Left forelimb (tissue), 1 donor: ENCODE measurements around the gene PRR33.
A peak's percentile ranks its signal among the peaks of the same experiment; 100 is the strongest.

Experiments used
- DNase-seq: peaks from one replicate; pipeline ENCODE4 v3.0.0-alpha.2; 2018; ENCODE audit warnings: low spot score

Gene PRR33

DNA sequence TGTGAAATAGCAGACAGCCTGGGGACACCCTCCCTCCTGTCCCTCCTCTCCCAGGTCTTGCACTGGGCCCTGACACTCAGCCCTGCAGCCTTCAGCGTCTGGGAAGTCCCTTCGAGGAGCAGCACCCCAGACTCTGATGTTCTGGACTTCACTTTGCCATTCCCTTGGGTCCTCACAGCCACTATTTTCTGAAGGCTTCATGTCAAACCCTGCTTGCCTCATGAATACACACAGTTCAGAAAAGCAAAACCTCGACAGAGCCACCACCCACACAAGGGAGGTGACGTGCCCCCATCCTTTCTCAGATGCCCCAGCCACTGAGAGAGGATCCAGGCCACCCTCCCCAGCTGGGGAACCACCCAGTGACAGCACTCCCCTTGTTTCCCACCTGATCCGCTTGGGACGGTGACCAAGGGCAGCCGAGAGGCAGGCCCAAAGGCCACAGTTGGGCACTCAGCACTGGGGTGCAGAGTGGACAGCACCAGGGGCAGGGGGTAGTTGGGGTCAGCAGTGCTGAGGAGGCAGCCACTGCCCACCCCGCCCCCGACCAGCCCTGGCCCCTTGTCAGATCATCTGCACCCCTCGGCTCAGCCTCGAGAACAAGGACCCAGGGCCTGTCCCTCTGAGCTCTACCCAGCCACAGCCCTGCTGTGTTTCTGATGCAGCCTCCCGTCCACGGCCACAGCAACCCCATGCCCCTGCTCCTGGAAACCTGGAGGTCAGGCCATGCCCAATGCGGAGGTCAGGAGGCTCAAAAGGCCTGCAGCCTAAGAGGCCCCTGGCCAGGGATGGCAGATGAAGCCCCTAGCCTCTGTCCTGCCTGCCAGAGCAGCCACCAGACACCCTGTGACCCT lies 24.7 kb upstream of the PRR33 start:
- DNase-seq = no peak

DNA sequence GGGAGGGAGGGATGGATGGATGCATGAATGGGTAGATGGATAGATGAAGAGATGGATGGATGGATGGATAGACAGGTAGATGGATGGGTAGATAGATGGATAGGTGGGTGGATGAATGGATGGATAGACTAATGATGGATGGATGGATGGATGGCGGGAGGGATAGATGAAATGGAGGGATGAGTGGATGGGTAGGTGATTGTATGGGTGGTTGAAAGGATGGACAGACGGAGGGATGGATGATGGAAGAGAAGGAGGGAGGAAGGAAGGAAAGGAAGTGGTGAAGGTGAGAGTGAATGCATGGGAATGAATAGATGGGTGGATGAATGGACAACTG lies 24.1 kb upstream of the PRR33 start:
- DNase-seq = no peak

GRCh38 chr11:1913271-1914060 lies 21.8 kb upstream of the PRR33 start:
- no peak for DNase-seq

GRCh38 chr11:1912289-1912878 lies 20.7 kb upstream of the PRR33 start:
- DNase-seq = no peak

- DNase-seq = no peak
These were observed 17.8 kb upstream of the PRR33 start for GRCh38 chr11:1909524-1909923.

- DNase-seq = no peak
These were observed 16.9 kb upstream of the PRR33 start for GRCh38 chr11:1908618-1909017.

GRCh38 chr11:1906611-1907423 lies 15.1 kb upstream of the PRR33 start:
- DNase-seq = peak; percentile 57

DNA sequence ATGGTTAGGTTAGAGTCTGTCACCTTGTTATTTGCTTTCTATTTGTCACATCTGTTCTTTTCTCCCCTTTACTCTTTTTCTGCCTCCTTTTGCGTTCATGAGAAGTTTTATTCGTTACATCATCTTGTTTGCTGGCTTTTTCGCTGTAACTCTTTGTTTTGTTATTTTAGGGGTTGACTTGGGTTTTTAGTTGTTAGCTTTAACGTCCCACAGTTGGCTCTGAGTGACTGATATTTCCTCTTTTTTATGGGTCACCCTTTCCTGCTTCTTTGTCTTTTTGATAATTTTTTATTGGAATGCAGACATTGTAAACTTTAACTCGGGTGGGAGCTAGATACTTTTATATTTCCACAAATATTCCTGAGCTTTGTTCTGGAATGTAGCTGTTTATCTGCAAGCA lies 14.5 kb upstream of the PRR33 start:
- no peak for DNase-seq

DNA sequence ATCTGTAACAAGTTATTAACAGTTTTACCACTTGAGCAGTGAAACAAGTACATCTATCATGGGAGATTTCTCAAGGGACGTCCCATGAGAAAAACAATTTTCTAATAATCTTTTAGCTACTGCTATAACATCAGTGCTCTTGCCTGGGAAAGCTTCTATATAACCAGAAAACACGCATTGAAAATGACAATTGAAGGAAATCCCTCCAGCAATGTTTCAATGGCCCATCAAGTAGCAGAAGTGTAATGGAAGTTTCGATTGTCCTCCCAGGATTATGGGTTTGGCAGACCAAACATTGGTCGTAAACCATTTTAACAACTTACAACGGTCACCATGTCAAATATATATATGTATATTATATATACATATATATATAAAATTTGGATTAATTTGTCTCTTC lies 8.0 kb upstream of the PRR33 start:
- no peak for DNase-seq

GRCh38 chr11:1899090-1899489 lies 7.4 kb upstream of the PRR33 start:
- no peak for DNase-seq

- DNase-seq = no peak
These were observed 5.2 kb upstream of the PRR33 start for GRCh38 chr11:1896923-1897322.

DNA sequence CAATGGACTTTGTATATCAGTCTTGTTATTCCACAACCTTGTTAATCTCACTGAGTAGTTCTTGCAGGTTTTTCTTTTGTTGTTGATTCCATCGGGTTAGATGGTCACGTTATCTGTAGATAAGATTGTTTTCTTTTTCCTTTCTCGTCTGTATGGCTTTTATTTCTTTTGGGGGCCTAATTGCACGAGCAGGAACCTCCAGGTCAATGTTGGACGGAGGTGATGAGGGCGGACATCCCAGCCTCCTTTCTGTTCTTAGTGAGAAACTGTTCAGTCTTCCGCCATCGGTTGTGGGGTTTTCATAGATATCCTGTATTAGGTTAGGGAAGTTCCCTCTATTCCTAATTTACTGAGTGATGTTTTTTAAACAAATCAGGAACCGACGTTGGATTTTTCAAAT lies 4.8 kb upstream of the PRR33 start:
- DNase-seq = no peak

GRCh38 chr11:1894759-1895158 lies 3.1 kb upstream of the PRR33 start:
- DNase-seq = no peak

DNA sequence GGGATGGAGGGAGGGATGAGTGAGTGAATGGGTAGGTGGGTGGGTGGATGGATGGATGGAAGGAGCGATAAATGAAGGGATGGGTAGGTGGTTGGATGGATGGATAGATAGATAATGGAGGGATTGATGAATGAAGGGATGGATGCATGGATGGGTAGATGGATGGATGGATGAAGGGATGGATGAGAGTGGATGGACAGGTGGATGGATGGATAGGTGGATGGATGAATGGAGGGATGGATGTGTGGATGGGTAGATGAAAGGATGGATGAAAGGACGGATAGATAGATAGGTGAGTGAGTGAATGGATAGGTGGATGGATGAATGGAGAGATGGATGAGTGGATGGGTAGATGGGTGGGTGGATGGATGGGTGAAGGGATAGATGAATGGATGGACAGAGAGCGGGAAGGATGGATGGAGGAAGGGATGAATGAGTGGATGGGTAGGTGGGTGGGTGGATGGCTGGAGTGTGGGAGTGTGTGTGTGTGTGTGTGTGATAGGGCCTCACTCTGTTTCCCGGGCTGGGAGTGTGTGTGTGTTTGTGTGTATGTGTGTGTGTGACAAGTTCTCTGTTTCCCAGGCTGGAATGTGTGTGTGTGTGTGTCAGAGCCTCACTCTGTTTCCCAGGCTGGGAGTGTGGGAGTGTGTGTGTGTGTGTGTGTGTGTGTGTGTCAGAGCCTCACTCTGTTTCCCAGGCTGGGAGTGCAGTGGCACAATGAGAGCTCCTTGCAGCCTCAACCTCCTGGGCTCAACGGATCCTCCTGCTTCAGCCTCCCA lies 2.1 kb upstream of the PRR33 start:
- no peak for DNase-seq

DNA sequence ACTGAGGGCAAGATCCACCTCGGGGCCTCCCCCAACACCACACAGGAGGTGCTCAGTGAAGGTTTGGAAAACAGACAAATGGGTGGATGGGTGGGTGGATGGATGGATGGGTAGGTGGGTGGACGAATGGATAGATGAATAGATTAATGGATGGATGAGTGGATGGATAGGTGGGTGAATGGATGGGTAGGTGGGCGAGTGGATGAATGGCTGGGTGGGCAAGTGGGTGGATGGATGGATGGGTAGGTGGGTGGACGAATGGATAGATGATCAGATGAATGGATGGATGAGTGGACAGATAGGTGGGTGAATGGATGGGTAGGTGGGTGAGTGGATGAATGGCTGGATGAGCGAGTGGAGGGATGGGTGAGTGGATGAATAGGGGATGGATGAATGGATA lies 863 bp upstream of the PRR33 start:
- no peak for DNase-seq

DNA sequence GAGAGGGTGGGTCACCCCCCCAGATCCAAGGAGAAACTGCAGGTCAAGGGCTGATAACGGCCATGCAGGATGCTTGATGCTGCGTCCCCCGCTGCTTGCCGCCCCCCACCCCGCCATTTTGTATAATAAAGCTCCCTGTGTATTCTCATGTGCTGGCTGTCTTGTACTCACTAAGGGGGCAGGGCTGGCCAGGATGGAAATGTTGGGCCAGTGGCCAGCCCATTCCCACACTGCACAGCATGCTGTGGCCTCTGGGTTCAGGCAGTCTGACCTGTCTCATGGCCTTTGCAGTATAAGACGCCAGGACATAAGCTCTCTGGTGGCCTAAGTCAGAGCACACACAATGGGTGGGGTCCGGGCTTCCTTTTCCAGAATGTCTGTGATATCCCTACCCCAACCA lies 421 bp upstream of the PRR33 start:
- peak; percentile 44 for DNase-seq

DNA sequence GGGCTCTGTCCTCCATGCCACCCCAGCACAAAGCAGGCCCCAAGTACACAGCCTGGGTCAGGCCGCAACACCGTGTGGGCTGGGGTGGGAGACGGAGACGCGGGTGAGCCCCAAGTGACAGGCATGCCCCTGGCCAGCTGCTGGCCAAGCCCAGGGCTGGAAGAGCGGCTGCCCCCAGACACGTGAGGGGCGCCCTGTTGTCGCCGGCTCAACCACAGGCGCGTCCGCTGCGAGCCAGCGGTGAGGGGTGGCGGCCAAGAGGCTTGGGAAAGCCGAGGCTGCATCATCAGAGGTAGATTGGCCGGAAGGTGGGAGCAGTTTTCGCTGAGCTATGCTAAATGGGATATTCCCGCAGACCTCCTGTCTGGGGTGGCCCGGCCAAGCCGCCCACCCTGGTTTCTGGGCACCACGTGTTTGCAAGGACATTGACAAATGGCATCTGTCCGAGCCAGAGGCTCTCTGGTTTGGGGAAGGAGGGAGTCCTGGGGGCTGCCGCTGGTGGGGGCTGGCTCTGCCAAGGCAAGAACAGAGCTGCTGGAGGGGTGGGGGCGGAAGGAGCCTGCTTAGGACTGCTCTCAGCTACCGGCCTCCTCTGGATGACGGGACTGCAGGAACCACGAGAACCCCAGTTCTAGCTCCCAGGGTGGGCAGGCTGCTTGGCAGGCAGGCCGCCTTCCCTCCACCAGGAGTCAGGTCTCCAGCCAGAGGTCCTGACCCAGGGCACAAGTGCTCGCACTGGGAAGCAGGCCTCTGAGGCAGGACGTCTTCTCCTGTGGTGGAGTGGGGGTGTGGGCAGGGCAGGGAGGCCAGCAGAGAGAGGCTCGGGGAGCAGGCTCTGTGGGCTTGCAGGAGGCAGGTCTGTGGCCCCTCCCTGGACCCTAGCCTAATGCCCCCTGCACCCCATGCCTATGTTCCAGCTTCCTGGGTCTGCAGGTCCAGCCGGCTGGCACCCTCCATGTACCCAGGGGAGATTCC lies 552 bp downstream of the PRR33 start:
- peak; percentile 66 for DNase-seq

DNA sequence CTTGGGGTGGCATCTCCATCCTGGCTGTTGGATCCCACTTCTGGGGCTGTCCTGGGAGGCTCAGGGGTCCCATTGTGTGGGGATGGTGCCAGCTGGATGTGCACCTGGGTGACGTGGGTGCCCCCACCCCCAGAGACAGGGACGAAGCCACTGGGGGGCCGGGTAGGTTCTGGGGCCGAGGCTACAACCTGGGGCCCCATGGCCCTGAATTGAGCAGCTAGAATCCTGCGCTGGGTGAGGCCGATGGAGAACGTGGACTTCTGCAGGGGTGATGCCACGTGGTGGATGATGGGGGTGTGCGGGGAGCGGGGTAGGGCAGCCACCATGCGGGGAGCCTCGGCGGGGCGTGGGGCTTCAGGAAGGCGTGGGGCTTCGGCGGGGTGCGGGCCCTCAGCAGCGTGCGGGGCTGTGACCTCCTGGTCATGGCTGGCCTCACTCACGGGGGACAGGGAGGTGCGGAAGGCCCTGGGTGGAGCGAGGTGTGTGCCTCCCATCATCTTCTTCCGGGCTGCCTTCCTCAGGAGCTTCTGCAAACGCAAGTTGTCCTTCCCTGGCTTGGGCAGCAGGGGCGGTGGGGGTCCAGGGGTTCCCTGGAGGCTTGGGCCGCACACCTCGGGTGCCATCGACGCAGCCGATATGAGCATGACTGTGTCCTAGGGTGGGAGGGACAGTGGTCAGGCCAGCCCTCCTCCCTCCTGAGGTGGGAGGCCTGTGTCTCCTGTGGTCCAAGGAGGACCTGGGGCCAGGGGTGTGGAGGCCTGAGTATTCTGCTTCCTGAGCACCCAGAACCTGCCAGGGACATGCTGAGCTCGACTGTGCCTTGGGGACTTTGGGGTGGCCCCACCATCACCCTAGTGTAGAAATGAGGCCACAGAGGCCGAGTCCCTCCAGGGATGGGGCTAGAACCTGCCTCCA lies 1.5 kb downstream of the PRR33 start:
- DNase-seq = peak; percentile 54
